ENCODE data around the gene TALDO1. TPM values are rescaled to one million over a fixed set of nuclear protein-coding genes. Genes with fewer than 3 reads are reported as not detected.

The TALDO1 gene
- total RNA-seq, 1 donor from 2014 or later: 101 TPM

- DNase-seq: no peak
- no peaks in the 10 kb centered on the region for H3K9me3 ChIP-seq (replicated peaks)
- no peaks in the 10 kb centered on the region for H3K27me3 ChIP-seq (ENCODE audit: low read depth)
- H3K4me1 ChIP-seq: no peaks in the 10 kb centered on the region
- peaks cover 71% of the 10 kb centered on the region for H3K36me3 ChIP-seq
- intact Hi-C loops (cut with micrococcal nuclease): no loop called here
- no peak overlapping the region for H3K27ac ChIP-seq (replicated peaks)
- TF ChIP-seq CTCF (IDR thresholded peaks at IDR 0.05; ENCODE audit: borderline replicate concordance): no peak
- H3K4me3 ChIP-seq: no peak overlapping the region
Observed at GRCh38 chr11:767238-767637, 20.0 kb downstream of the TALDO1 start.

GRCh38 chr11:769887-770641, 22.8 kb downstream of the TALDO1 start:
- Histone ChIP-seq H3K36me3 (peaks cover 64% of the 10 kb centered on the region), H3K27me3 (ENCODE audit: low read depth) (no peaks in the 10 kb centered on the region), H3K27ac (replicated peaks) (no peak overlapping the region), H3K9me3 (replicated peaks) (no peaks in the 10 kb centered on the region), H3K4me1 (peaks cover 16% of the 10 kb centered on the region), H3K4me3 (no peak overlapping the region)
- intact Hi-C loops (cut with micrococcal nuclease): no loop called here
- DNase-seq: no peak
- no peak for TF ChIP-seq CTCF (IDR thresholded peaks at IDR 0.05; ENCODE audit: borderline replicate concordance)

GRCh38 chr11:770642-771616, 23.7 kb downstream of the TALDO1 start:
- DNase-seq: no peak
- Histone ChIP-seq H3K27me3 (ENCODE audit: low read depth) (no peaks in the 10 kb centered on the region), H3K4me3 (no peak overlapping the region), H3K4me1 (peaks cover 25% of the 10 kb centered on the region), H3K36me3 (peaks cover 59% of the 10 kb centered on the region), H3K27ac (replicated peaks) (no peak overlapping the region), H3K9me3 (replicated peaks) (no peaks in the 10 kb centered on the region)
- no peak for TF ChIP-seq CTCF (IDR thresholded peaks at IDR 0.05; ENCODE audit: borderline replicate concordance)
- intact Hi-C loops (cut with micrococcal nuclease): no loop called here

- peaks cover 51% of the 10 kb centered on the region for H3K36me3 ChIP-seq
- H3K4me1 ChIP-seq: peaks cover 33% of the 10 kb centered on the region
- H3K27me3 ChIP-seq (ENCODE audit: low read depth): no peaks in the 10 kb centered on the region
- no peaks in the 10 kb centered on the region for H3K9me3 ChIP-seq (replicated peaks)
- no peak for DNase-seq
- H3K4me3 ChIP-seq: no peak overlapping the region
- intact Hi-C loops (cut with micrococcal nuclease): no loop called here
- no peak overlapping the region for H3K27ac ChIP-seq (replicated peaks)
- no peak for TF ChIP-seq CTCF (IDR thresholded peaks at IDR 0.05; ENCODE audit: borderline replicate concordance)
Observed at GRCh38 chr11:771617-772204, 24.4 kb downstream of the TALDO1 start.

Data from left ventricle myocardium inferior (tissue), 1 donor.